ENCODE data around the gene MAGEA2B.
"Not testable (repeated sequence)": the region's sequence is repeated elsewhere in the genome, so short reads cannot be mapped to it uniquely, and the experiment has no call there.

MAGEA2B gene, protein sequence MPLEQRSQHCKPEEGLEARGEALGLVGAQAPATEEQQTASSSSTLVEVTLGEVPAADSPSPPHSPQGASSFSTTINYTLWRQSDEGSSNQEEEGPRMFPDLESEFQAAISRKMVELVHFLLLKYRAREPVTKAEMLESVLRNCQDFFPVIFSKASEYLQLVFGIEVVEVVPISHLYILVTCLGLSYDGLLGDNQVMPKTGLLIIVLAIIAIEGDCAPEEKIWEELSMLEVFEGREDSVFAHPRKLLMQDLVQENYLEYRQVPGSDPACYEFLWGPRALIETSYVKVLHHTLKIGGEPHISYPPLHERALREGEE

GRCh38 chrX:152713815-152714787, at the start of gene MAGEA2B:
MAGEA2B (plus strand) TSS chrX:152714628; CDS start chrX:152717107, 2,479 bp downstream.
- DNase-seq (ENCODE audit: low read depth), result not testable (repeated sequence)

DNA sequence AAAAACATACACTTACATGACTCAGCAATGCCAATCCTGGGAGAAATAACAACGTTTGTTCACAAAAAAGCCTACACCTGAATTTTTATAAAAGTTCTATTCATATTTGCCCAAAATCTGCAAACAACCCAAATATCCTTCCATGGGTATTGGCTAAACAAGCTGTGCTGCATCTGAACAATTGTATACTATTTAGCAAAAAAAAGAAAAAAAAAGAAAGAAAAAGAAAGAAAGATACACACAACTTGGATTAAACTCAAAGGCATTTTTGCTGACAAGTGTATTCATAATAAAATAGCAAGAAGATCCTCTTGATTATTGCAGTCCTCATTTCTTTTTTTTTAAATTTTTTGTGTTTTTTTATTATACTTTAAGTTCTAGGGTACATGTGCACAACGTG, 40.3 kb upstream of the MAGEA2B start:
- DNase-seq (ENCODE audit: low read depth), result no peak

GRCh38 chrX:152674652-152675051, 39.8 kb upstream of the MAGEA2B start:
- not testable (repeated sequence) for DNase-seq (ENCODE audit: low read depth)

- not testable (repeated sequence) for DNase-seq (ENCODE audit: low read depth)
Measured at GRCh38 chrX:152681012-152681411, 33.4 kb upstream of the MAGEA2B start.

DNA sequence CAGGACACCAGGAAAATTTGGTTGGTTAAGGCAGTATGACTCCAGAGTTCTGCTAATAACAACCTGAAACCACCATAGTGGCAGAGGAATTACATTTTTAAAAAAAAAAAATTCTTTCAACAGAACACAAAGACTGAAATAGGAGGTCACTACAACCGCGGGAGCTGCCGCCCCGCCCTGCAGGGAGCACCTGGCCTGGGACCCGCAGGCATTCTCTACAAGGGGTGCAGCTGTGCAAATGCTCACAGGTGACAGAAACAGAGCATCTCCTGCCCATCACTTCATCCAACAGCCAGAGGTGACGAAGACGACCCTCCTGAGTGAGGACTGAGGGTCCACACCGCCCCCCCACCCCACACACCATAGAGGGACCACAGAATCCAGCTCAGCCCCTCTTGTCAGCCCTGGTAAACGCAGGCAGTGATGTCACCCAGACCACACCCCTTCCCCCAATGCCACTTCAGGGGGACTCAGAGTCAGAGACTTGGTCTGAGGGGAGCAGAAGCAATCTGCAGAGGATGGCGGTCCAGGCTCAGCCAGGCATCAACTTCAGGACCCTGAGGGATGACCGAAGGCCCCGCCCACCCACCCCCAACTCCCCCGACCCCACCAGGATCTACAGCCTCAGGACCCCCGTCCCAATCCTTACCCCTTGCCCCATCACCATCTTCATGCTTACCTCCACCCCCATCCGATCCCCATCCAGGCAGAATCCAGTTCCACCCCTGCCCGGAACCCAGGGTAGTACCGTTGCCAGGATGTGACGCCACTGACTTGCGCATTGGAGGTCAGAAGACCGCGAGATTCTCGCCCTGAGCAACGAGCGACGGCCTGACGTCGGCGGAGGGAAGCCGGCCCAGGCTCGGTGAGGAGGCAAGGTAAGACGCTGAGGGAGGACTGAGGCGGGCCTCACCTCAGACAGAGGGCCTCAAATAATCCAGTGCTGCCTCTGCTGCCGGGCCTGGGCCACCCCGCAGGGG, 16.2 kb upstream of the MAGEA2B start, which contains the start of gene MAGEA3:
TSS of gene MAGEA3 (plus strand) at position 843 of the 980 bp plus-strand sequence. CDS start 2,039 bp downstream, outside the sequence.
- DNase-seq (ENCODE audit: low read depth), result not testable (repeated sequence)

DNA sequence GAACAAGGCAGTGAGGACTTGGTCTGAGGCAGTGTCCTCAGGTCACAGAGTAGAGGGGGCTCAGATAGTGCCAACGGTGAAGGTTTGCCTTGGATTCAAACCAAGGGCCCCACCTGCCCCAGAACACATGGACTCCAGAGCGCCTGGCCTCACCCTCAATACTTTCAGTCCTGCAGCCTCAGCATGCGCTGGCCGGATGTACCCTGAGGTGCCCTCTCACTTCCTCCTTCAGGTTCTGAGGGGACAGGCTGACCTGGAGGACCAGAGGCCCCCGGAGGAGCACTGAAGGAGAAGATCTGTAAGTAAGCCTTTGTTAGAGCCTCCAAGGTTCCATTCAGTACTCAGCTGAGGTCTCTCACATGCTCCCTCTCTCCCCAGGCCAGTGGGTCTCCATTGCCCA, 14.0 kb upstream of the MAGEA2B start:
- DNase-seq (ENCODE audit: low read depth), result not testable (repeated sequence)

DNA sequence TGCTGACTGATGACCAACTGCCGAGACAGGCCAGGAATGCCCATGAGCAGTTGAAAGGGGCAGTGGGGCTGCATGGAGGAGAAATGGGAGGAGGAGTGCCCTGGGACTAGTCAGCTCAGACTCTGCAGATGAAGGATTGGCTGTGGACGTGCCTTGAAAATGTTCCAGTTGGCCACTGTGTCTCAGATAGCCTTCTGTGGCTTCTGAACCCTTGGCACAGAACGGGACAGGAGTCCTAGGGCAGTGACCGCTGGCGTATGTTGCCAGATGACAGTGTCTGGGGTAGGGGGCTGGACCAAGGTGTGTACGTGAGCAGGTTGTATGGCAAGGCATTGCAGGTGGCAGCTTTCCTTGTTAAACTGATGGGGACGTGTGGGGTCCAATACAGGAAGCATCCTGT, 7.9 kb upstream of the MAGEA2B start:
- DNase-seq (ENCODE audit: low read depth), result not testable (repeated sequence)

GRCh38 chrX:152709173-152709572, 5.3 kb upstream of the MAGEA2B start, which contains the start of gene CSAG2:
CSAG2 (minus strand) TSS chrX:152709273; CDS start chrX:152709112, 161 bp downstream.
- DNase-seq (ENCODE audit: low read depth), result not testable (repeated sequence)

GRCh38 chrX:152713195-152713594, 1.2 kb upstream of the MAGEA2B start:
- not testable (repeated sequence) for DNase-seq (ENCODE audit: low read depth)

GRCh38 chrX:152725409-152725808, 11.0 kb downstream of the MAGEA2B start:
- no peak for DNase-seq (ENCODE audit: low read depth)

DNA sequence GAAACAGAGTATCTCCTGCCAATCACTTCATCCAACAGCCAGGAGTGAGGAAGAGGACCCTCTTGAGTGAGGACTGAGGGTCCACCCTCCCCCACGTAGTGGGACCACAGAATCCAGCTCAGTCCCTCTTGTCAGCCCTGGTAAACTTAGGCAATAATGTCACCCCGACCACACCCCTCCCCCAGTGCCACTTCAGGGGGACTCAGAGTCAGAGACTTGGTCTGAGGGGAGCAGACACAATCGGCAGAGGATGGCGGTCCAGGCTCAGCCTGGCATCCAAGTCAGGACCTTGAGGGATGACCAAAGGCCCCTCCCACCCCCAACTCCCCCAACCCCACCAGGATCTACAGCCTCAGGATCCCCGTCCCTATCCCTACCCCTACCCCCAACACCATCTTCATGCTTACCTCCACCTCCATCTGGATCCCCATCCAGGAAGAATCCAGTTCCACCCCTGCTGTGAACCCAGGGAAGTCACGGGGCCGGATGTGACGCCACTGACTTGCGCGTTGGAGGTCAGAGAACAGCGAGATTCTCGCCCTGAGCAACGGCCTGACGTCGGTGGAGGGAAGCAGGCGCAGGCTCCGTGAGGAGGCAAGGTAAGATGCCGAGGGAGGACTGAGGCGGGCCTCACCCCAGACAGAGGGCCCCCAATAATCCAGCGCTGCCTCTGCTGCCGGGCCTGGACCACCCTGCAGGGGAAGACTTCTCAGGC, 19.0 kb downstream of the MAGEA2B start, which contains the start of the genes CSAG1 and MAGEA12:
TSS of gene CSAG1 (minus strand) at position 461 of the 715 bp plus-strand sequence. CDS start 1,261 bp downstream, outside the sequence.
TSS of gene MAGEA12 (plus strand) at position 497 of the 715 bp plus-strand sequence. CDS start 2,405 bp downstream, outside the sequence.
- no peak for DNase-seq (ENCODE audit: low read depth)

GRCh38 chrX:152734143-152734858, 19.9 kb downstream of the MAGEA2B start:
- DNase-seq (ENCODE audit: low read depth), result not testable (repeated sequence)

DNA sequence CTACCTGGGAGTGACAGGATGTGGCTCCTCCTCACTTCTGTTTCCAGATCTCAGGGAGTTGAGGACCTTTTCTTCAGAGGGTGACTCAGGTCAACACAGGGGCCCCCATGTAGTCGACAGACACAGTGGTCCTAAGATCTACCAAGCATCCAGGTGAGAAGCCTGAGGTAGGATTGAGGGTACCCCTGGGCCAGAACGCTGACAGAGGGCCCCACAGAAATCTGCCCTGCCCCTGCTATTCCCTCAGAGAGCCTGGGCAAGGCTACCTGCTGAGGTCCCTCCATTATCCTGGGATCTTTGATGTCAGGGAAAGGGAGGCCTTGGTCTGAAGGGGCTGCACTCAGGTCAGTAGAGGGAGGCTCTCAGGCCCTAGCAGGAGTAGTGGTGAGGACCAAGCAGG, 20.7 kb downstream of the MAGEA2B start:
- DNase-seq (ENCODE audit: low read depth), result no peak

- DNase-seq (ENCODE audit: low read depth), result no peak
Measured at GRCh38 chrX:152735860-152736511, 21.6 kb downstream of the MAGEA2B start.

- not testable (repeated sequence) for DNase-seq (ENCODE audit: low read depth)
Measured at GRCh38 chrX:152736528-152736927, 22.1 kb downstream of the MAGEA2B start.

DNA sequence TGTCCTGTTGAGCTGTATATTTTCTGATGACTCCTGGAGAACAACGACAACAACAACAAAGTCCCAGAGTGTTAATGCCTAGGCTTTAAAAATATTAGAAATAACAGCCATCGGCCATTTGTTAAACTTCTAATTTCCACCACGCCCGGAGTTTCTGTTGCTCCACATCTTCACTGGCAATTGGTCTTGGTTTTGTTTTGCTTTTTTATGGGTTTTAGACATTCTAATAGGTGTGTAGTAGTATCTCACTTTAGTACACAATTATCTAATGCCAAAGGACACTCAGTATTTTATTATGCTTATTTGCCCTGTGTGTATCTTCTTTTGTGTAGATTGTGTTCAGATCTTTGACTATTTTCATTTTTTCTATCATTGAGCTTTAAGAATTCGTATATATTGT, 24.1 kb downstream of the MAGEA2B start:
- DNase-seq (ENCODE audit: low read depth), result no peak

- not testable (repeated sequence) for DNase-seq (ENCODE audit: low read depth)
Measured at GRCh38 chrX:152753686-152754650, 39.5 kb downstream of the MAGEA2B start, which contains the start of gene MAGEA2. MAGEA2 (minus strand) TSS chrX:152753842; CDS start chrX:152751363, 2,479 bp downstream.

DNA sequence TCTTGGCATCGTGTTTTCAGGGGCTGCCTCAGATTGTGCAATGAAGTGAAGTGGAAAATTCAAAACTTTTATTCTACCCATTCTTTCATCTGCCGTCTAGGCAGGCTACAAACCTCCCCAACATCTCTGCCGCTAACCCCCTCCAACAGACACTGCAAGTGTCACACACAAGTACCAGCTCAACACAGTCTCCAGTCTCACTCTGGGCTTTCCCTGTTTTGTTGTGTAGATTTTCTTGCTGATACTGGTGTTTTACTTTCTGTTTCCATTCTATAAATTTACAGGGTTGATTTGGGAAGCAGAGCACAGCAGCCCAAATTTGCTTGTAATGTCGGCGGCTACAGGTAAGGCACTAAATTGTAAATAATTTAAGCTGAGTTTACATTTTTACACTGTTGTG, 40.4 kb downstream of the MAGEA2B start:
- DNase-seq (ENCODE audit: low read depth), result not testable (repeated sequence)
